DMS 273 (cell line): Measurements from ENCODE around the gene MTFMT.

Experiments used
- DNase-seq: peaks from one replicate; lab custom pipeline; 2025; ENCODE audit not compliant: unreplicated experiment; lab: John Stamatoyannopoulos, UW

The MTFMT gene

GRCh38 chr15:64989416-64990167, 39.8 kb downstream of the MTFMT start, which contains the start of gene SPG21:
Gene SPG21, minus strand, starts transcription at chr15:64989914. Its CDS starts 6,345 bp downstream, at chr15:64983569.
- DNase-seq = peak; percentile 94

GRCh38 chr15:64987136-64987535, 42.3 kb downstream of the MTFMT start:
- DNase-seq = no peak

GRCh38 chr15:64985366-64986033, 43.9 kb downstream of the MTFMT start:
- DNase-seq = no peak

GRCh38 chr15:64982472-64982871, 47.0 kb downstream of the MTFMT start:
- no peak for DNase-seq

- no peak for DNase-seq
Observed at GRCh38 chr15:64981812-64982431, 47.5 kb downstream of the MTFMT start.

- DNase-seq = no peak
Observed at GRCh38 chr15:64979252-64979710, 50.2 kb downstream of the MTFMT start.

- no peak for DNase-seq
Observed at GRCh38 chr15:64975390-64975789, 54.0 kb downstream of the MTFMT start.

- DNase-seq = no peak
Observed at GRCh38 chr15:64970698-64971097, 58.7 kb downstream of the MTFMT start.

GRCh38 chr15:64969401-64969800, 60.0 kb downstream of the MTFMT start:
- DNase-seq = no peak

- no peak for DNase-seq
Observed at GRCh38 chr15:64961013-64961412, 68.4 kb downstream of the MTFMT start.

- DNase-seq = no peak
Observed at GRCh38 chr15:64960153-64960552, 69.3 kb downstream of the MTFMT start.

GRCh38 chr15:64959128-64959527, 70.3 kb downstream of the MTFMT start:
- DNase-seq = no peak

GRCh38 chr15:64954395-64954794, 75.0 kb downstream of the MTFMT start:
- DNase-seq = no peak

GRCh38 chr15:64951777-64952418, 77.5 kb downstream of the MTFMT start:
- DNase-seq = no peak
